Kidney (tissue), 14 donors: ENCODE data around the gene FRAS1. TPM values are rescaled to one million over a fixed set of nuclear protein-coding genes. Genes with fewer than 3 reads are reported as not detected.

Experiments
- DNase-seq, 5 donors: peaks; one replicate each; pipeline ENCODE4 v3.0.0-alpha.2; 2013 to 2020
- FAIRE-seq: peaks from 2 replicates; lab custom pipeline; 2012; peaks lifted over from hg19 to GRCh38; lab: Jason Lieb, UNC
- H3K27ac ChIP-seq, 2 donors: one replicate each; pipeline ENCODE4 v1.7.0; 2013; ENCODE audit warnings: low read depth in 2 of 2, low read length in 2 of 2, inconsistent platforms in 1 of 2
- H3K27me3 ChIP-seq: one replicate; pipeline ENCODE4 v1.7.1; 2013; ENCODE audit warnings: low read length, inconsistent platforms; ENCODE audit not compliant: control insufficient read depth, insufficient read depth
- H3K36me3 ChIP-seq, 3 donors: one replicate each; pipeline versions ENCODE4 v1.7.0 to v1.7.1; 2013; ENCODE audit warnings: low read length in 3 of 3, control low read depth in 1 of 3, inconsistent platforms in 1 of 3; ENCODE audit not compliant: insufficient read depth in 3 of 3, control insufficient read depth in 2 of 3
- H3K4me1 ChIP-seq, 3 donors: one replicate each; pipeline versions ENCODE4 v1.7.0 to v1.7.1; 2013; ENCODE audit warnings: low read length in 3 of 3, inconsistent platforms in 1 of 3, low read depth in 1 of 3; ENCODE audit not compliant: control insufficient read depth in 2 of 3, insufficient read depth in 2 of 3
- H3K4me3 ChIP-seq, 3 donors: one replicate each; pipeline versions ENCODE4 v1.7.0 to v1.8.1; 2013; ENCODE audit warnings: low read length in 3 of 3, control low read depth in 1 of 3, inconsistent platforms in 1 of 3
- H3K9ac ChIP-seq, 3 donors: one replicate each; pipeline versions ENCODE4 v1.7.0 to v1.7.1; 2013; ENCODE audit warnings: low read length in 3 of 3, control low read depth in 1 of 3, inconsistent platforms in 1 of 3
- H3K9me3 ChIP-seq, 3 donors: one replicate each; pipeline versions ENCODE4 v1.7.0 to v1.7.1; 2013; ENCODE audit warnings: low read length in 3 of 3, control low read depth in 1 of 3, inconsistent platforms in 1 of 3; ENCODE audit not compliant: control insufficient read depth in 2 of 3, insufficient read depth in 1 of 3
- intact Hi-C: fragments of 100-400 bp; cut with DNase I; formaldehyde crosslinking; loops from one replicate; pipeline ENCODE4 v1.11.1; 2022
- polyA plus RNA-seq: library from polyadenylated mRNA; stranded (reverse); fragments of 350-450 nt; fragmentation: Illumina TruSeq; extraction: RNeasy Lipid Tissue Mini Kit (QIAGEN cat#74804); gene quantifications from one replicate; pipeline ENCODE4 v1.2.3, GENCODE V29; 2014; ENCODE audit warnings: low read depth, low replicate concordance; ENCODE audit not compliant: insufficient read depth
- total RNA-seq: library from RNA; stranded (reverse); fragmentation: NEBNext Ultra II Directional; extraction: Animal tissue kit (Norgen Biotek cat#: 25700); gene quantifications from one replicate; pipeline ENCODE4 v1.2.1, GENCODE V29; 2021
- TF ChIP-seq, protein P1 (sequence below): IDR thresholded peaks from 3 replicates; pipeline ENCODE4 v1.5.1; 2012; ENCODE audit warnings: mild to moderate bottlenecking, moderate library complexity, borderline replicate concordance; ENCODE audit not compliant: insufficient read depth; ENCODE audit errors: extremely low read depth
- donor health status: control.
- donor health status: control.
- donor health status: control.
- donor health status: control.
- donor health status: control.
- donor health status: DM: yes; HTN: yes; CAD: no.
- donor health status: Normal renal cell carcinoma (clear cell type).

The FRAS1 gene
- total and polyA plus RNA-seq, 2 donors from 2014 or later: 6.5 to 31.5 TPM

- H3K9me3 ChIP-seq: no peaks in the 10 kb centered on the region
- H3K4me1 ChIP-seq: peaks cover 0 to 2% (median 0%) of the 10 kb centered on the region in 3 donors
- no peak overlapping the region for H3K4me3 ChIP-seq
- TF ChIP-seq, protein P1, sequence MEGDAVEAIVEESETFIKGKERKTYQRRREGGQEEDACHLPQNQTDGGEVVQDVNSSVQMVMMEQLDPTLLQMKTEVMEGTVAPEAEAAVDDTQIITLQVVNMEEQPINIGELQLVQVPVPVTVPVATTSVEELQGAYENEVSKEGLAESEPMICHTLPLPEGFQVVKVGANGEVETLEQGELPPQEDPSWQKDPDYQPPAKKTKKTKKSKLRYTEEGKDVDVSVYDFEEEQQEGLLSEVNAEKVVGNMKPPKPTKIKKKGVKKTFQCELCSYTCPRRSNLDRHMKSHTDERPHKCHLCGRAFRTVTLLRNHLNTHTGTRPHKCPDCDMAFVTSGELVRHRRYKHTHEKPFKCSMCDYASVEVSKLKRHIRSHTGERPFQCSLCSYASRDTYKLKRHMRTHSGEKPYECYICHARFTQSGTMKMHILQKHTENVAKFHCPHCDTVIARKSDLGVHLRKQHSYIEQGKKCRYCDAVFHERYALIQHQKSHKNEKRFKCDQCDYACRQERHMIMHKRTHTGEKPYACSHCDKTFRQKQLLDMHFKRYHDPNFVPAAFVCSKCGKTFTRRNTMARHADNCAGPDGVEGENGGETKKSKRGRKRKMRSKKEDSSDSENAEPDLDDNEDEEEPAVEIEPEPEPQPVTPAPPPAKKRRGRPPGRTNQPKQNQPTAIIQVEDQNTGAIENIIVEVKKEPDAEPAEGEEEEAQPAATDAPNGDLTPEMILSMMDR: no peak
- peaks cover 0 to 5% (median 0%) of the 10 kb centered on the region in 3 donors for H3K36me3 ChIP-seq
- DNase-seq (no peak), FAIRE-seq (no peak)
- H3K27me3 ChIP-seq: no peaks in the 10 kb centered on the region
- H3K9ac ChIP-seq: no peak overlapping the region
- no peak overlapping the region for H3K27ac ChIP-seq
- intact Hi-C loops: no loop called here
Measured at GRCh38 chr4:78437608-78438088, 380.5 kb downstream of the FRAS1 start.

GRCh38 chr4:78439328-78439727 is 382.2 kb downstream of the FRAS1 start:
- Histone ChIP-seq H3K27ac (no peak overlapping the region), H3K4me3 (no peak overlapping the region), H3K27me3 (no peaks in the 10 kb centered on the region), H3K4me1 (no peaks in the 10 kb centered on the region), H3K9me3 (no peaks in the 10 kb centered on the region), H3K36me3 (peaks cover 0 to 5% (median 0%) of the 10 kb centered on the region in 3 donors), H3K9ac (no peak overlapping the region)
- DNase-seq (no peak), FAIRE-seq (no peak)
- intact Hi-C loops: no loop called here
- TF ChIP-seq, protein P1: no peak

GRCh38 chr4:78441756-78442155 is 384.6 kb downstream of the FRAS1 start:
- H3K4me1 ChIP-seq: no peaks in the 10 kb centered on the region
- H3K4me3 ChIP-seq: no peak overlapping the region
- H3K36me3 ChIP-seq: peaks cover 0 to 5% (median 3%) of the 10 kb centered on the region in 3 donors
- H3K9ac ChIP-seq: no peak overlapping the region
- DNase-seq: no peak
- no peaks in the 10 kb centered on the region for H3K27me3 ChIP-seq
- no peak overlapping the region for H3K27ac ChIP-seq
- no peaks in the 10 kb centered on the region for H3K9me3 ChIP-seq
- TF ChIP-seq, protein P1: no peak
- intact Hi-C loops: no loop called here
- FAIRE-seq: no peak

- Histone ChIP-seq H3K27me3 (no peaks in the 10 kb centered on the region), H3K9ac (no peak overlapping the region), H3K9me3 (no peaks in the 10 kb centered on the region), H3K27ac (no peak overlapping the region), H3K36me3 (peaks cover 0 to 9% (median 4%) of the 10 kb centered on the region in 3 donors), H3K4me3 (no peak overlapping the region), H3K4me1 (no peaks in the 10 kb centered on the region)
- intact Hi-C loops: no loop called here
- TF ChIP-seq, protein P1: no peak
- DNase-seq: no peak
- FAIRE-seq: no peak
Measured at GRCh38 chr4:78446619-78447018, 389.5 kb downstream of the FRAS1 start.
